Measurements from ENCODE around the gene LRBA.

- TF ChIP-seq, protein P1, sequence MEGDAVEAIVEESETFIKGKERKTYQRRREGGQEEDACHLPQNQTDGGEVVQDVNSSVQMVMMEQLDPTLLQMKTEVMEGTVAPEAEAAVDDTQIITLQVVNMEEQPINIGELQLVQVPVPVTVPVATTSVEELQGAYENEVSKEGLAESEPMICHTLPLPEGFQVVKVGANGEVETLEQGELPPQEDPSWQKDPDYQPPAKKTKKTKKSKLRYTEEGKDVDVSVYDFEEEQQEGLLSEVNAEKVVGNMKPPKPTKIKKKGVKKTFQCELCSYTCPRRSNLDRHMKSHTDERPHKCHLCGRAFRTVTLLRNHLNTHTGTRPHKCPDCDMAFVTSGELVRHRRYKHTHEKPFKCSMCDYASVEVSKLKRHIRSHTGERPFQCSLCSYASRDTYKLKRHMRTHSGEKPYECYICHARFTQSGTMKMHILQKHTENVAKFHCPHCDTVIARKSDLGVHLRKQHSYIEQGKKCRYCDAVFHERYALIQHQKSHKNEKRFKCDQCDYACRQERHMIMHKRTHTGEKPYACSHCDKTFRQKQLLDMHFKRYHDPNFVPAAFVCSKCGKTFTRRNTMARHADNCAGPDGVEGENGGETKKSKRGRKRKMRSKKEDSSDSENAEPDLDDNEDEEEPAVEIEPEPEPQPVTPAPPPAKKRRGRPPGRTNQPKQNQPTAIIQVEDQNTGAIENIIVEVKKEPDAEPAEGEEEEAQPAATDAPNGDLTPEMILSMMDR (conservative IDR thresholded peaks at IDR 0.05 in 1 of 2, IDR thresholded peaks at IDR 0.05 in 1 of 2; ENCODE audit: low read depth in 1 of 2, low read length in 2 of 2): no peak
- TF ChIP-seq EZH2 (IDR thresholded peaks at IDR 0.05; ENCODE audit: low read length, missing control alignments): no peak
Observed at GRCh38 chr4:150482581-150482980, 532.5 kb downstream of the LRBA start.

Data from fibroblast of lung (primary cell).